Stimulated activated CD8-positive, alpha-beta memory T cell treated with anti-CD3 and anti-CD28 coated beads, Interleukin-12 subunit alpha, Interleukin-12 subunit beta, amount 100 ng/mL, for 24 hours (primary cell): ENCODE measurements around the gene COX7A2.
A peak's percentile ranks its signal among the peaks of the same experiment; 100 is the strongest.

ENCODE experiments used
- DNase-seq: peaks from one replicate; pipeline ENCODE4 v3.0.0-alpha.2; 2020; ENCODE audit errors: extremely low read depth

The COX7A2 gene

GRCh38 chr6:75220357-75220756 is 23.2 kb downstream of the COX7A2 start:
- no peak for DNase-seq

- no peak for DNase-seq
Observed at GRCh38 chr6:75219263-75219662, 24.3 kb downstream of the COX7A2 start.

GRCh38 chr6:75217193-75217592 is 26.4 kb downstream of the COX7A2 start:
- no peak for DNase-seq

- DNase-seq, result no peak
Observed at GRCh38 chr6:75215291-75215690, 28.3 kb downstream of the COX7A2 start.

- DNase-seq, result no peak
Observed at GRCh38 chr6:75213732-75214131, 29.9 kb downstream of the COX7A2 start.

GRCh38 chr6:75213112-75213511 is 30.5 kb downstream of the COX7A2 start:
- no peak for DNase-seq

GRCh38 chr6:75211920-75212590 is 31.5 kb downstream of the COX7A2 start:
- no peak for DNase-seq

GRCh38 chr6:75210885-75211739 is 32.5 kb downstream of the COX7A2 start:
- DNase-seq, result no peak

- no peak for DNase-seq
Observed at GRCh38 chr6:75209184-75209723, 34.3 kb downstream of the COX7A2 start.

- peak; percentile 48 for DNase-seq
Observed at GRCh38 chr6:75208298-75209183, 35.1 kb downstream of the COX7A2 start.

GRCh38 chr6:75206576-75207342 is 36.8 kb downstream of the COX7A2 start:
- no peak for DNase-seq

GRCh38 chr6:75205776-75206575 is 37.6 kb downstream of the COX7A2 start, which contains the start of gene COL12A1:
TSS of gene COL12A1 (minus strand) at chr6:75206053. CDS start at chr6:75202792, 3,261 bp downstream.
- no peak for DNase-seq

- DNase-seq, result no peak
Observed at GRCh38 chr6:75204959-75205775, 38.4 kb downstream of the COX7A2 start.

- no peak for DNase-seq
Observed at GRCh38 chr6:75204217-75204958, 39.2 kb downstream of the COX7A2 start.

GRCh38 chr6:75203721-75204120 is 39.9 kb downstream of the COX7A2 start:
- no peak for DNase-seq

- no peak for DNase-seq
Observed at GRCh38 chr6:75202676-75203131, 40.9 kb downstream of the COX7A2 start.

GRCh38 chr6:75201901-75202672 is 41.5 kb downstream of the COX7A2 start:
- DNase-seq, result no peak

GRCh38 chr6:75201021-75201420 is 42.6 kb downstream of the COX7A2 start:
- no peak for DNase-seq
